DOHH2 (cell line): ENCODE data around the gene MED13L.

Experiments
- EZH2phosphoT487 ChIP-seq: fragments of 200-600 bp; sonication (generic); IDR thresholded peaks from 2 replicates; pipeline ENCODE4 v1.6.1; 2017; ENCODE audit warnings: borderline replicate concordance, mild to moderate bottlenecking, antibody characterized with exemption, low read length, moderate library complexity, mixed read lengths
- TF ChIP-seq, protein P1 (sequence below): fragments of 200-600 bp; sonication (generic); IDR thresholded peaks from one replicate; pipeline ENCODE4 v1.5.1; 2014; ENCODE audit warnings: antibody characterized with exemption, mild to moderate bottlenecking, low read depth, low read length; ENCODE audit not compliant: poor library complexity, severe bottlenecking

DNA sequence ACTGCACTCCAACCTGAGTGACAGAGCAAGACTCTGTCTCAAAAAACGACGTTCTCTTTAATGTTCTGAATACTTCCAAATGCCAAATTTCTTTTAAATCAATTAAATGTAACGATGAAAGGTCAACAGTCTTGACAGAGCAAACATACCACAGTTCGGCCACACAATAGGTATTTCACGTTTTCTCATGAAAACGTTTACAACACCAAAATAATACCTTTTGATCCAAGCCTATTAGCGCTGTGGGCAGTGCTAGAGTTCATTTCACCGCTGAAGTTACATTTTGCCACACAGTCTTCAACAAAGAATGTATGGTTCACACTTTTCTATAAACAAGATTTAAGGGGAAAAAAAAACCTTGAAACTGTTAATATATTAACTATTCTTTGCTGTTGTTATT is 122.1 kb downstream of the MED13L start:
- TF ChIP-seq, protein P1, sequence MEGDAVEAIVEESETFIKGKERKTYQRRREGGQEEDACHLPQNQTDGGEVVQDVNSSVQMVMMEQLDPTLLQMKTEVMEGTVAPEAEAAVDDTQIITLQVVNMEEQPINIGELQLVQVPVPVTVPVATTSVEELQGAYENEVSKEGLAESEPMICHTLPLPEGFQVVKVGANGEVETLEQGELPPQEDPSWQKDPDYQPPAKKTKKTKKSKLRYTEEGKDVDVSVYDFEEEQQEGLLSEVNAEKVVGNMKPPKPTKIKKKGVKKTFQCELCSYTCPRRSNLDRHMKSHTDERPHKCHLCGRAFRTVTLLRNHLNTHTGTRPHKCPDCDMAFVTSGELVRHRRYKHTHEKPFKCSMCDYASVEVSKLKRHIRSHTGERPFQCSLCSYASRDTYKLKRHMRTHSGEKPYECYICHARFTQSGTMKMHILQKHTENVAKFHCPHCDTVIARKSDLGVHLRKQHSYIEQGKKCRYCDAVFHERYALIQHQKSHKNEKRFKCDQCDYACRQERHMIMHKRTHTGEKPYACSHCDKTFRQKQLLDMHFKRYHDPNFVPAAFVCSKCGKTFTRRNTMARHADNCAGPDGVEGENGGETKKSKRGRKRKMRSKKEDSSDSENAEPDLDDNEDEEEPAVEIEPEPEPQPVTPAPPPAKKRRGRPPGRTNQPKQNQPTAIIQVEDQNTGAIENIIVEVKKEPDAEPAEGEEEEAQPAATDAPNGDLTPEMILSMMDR, result no peak
- TF ChIP-seq EZH2phosphoT487, result no peak
